ENCODE data around the gene SLX9.

Gene SLX9

GRCh38 chr21:45017039-45017960 lies 77.5 kb downstream of the SLX9 start:
- H3K4me3 ChIP-seq (ENCODE audit: low read depth, low read length): no peak overlapping the region
- DNase-seq (ENCODE audit: low read depth): no peak
- no peak for TF ChIP-seq CTCF (IDR thresholded peaks at IDR 0.05; ENCODE audit: low read depth, low read length, missing control alignments)

DNA sequence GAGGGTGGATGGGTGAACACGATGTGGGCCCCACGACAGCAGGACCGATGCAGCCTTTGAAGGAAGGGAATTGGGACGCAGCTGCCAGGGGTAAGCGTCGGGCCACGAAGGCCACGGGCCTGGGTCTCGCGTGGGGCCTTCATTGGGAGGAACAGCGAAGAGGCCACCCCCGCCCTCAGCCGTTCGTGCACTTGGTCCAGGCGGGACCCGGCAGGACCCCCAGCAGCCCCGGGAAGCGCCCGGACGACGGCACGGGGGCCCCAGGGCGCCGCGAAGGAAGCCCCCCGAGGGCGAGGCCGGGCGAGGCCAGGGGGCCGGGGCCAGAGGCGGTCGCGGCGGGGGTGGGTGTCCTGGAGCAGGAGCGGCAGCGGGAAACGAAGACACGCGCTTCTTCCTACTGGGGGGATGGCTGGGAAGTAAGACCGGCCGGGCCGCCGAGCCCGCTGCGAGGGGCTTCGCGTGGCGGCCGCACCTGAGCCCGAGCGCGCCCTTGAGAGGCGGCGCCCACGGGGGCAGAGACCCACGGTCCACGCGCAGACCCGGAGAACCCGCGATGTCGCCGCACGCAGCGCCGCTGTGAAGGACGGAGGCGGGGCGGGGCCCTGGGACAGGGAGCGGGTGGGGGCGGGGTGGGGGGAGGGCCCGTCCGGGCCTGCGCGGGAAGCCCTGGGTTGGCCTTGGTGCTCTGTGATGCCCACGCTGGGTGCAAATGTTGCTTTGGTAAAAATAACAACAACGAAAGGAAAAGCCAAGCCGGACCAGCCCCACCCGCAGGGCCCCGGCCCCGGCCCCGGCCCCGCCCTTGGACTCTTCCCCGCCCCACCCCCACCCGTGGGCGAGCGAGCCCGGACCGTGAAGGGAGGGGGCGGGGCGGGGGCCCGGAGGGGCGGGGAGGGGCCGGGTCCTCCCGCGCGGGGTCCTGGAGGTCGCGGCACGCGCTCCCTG lies 78.6 kb downstream of the SLX9 start:
- no peak for TF ChIP-seq CTCF (IDR thresholded peaks at IDR 0.05; ENCODE audit: low read depth, low read length, missing control alignments)
- H3K4me3 ChIP-seq (ENCODE audit: low read depth, low read length): no peak overlapping the region
- no peak for DNase-seq (ENCODE audit: low read depth)

DNA sequence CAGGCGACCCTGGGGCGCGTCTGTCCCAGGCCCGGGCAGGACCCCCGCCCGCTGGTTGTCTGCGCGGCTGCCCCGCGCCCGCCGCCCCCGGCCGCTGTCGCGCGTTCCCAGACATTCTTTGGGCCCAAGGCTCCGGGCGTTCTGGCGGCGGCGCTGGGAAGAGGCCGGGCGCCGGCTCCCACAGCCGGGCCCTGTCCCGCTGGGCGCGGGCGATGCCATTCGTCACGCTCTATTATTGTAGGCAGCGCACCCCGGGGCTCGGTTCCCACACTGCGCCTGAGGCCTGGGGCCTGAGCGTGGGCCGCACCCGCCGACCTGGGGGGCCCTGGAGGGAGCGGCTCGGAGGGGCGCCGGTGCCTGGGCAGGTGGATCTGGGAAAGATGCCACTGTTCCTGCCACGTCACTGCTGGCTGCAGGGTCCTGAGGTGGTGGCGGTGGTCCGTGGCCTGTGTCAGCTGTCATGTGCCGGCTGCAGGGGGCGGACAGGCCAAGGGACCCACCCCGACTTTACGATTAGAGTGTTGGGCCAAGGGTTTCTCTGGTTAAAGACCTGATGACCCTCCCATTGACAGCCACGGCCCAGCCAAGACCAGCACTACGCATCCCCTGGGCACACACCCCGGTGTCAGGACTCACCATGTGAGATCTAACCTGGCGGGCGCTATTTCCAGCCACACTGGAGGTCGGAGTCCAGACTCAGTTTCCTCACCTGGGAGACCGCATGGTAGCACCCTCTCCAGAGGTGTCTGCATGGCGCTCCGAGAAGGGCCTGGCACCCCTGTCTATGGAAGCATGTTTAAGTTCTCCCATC lies 79.5 kb downstream of the SLX9 start:
- DNase-seq (ENCODE audit: low read depth): no peak
- H3K4me3 ChIP-seq (ENCODE audit: low read depth, low read length): no peak overlapping the region
- TF ChIP-seq CTCF (IDR thresholded peaks at IDR 0.05; ENCODE audit: low read depth, low read length, missing control alignments): no peak

- no peak for DNase-seq (ENCODE audit: low read depth)
- H3K4me3 ChIP-seq (ENCODE audit: low read depth, low read length): no peak overlapping the region
- no peak for TF ChIP-seq CTCF (IDR thresholded peaks at IDR 0.05; ENCODE audit: low read depth, low read length, missing control alignments)
These were observed 80.2 kb downstream of the SLX9 start for GRCh38 chr21:45019887-45020537.

DNA sequence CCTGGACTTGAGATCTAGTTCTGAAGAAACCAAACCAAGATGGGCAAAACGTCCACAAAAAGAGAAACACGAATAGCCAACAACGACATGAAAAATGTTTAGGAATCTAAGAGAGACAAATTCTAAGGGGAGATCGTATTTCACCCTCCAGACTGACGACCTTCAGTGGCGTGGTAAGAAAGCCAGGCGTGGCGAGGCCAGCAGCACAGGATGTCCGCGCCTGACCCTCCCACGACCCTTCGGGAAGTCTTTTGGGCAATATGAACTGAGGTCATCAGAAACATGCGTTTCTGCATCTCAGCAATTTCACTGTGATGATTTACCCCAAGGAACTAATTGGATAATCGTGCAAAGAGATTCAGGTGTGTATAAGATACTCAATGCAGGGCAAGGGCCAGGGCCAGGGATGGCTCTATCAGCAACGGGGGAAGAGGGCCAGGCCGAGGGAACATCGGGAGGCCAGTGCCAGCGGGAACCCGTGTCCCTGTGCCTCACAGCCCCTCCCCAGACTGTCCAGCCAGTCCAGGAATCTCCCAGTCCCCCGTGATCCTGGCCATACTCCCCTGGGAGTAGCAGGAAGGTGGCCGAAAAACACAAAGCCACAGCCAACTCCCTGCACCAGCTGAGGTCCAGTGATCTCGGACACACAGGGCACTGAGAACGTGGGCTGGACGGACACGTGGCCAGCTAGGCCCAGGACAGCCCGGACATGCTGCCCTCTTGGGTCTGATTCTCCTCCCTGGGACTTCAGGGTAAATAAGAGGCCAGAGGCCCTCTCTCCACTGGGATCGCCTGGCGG lies 81.0 kb downstream of the SLX9 start:
- DNase-seq (ENCODE audit: low read depth): no peak
- TF ChIP-seq CTCF (IDR thresholded peaks at IDR 0.05; ENCODE audit: low read depth, low read length, missing control alignments): no peak
- no peak overlapping the region for H3K4me3 ChIP-seq (ENCODE audit: low read depth, low read length)

Measured in GM12864 (cell line).